Neural progenitor cell (in vitro differentiated cells): Measurements from ENCODE around the gene MAPK10. TPM values are rescaled to one million over a fixed set of nuclear protein-coding genes. Genes with fewer than 3 reads are reported as not detected.

Experiments
- DNase-seq: peaks from one replicate; pipeline ENCODE4 v3.0.0-alpha.2; 2016; ENCODE audit warnings: low spot score
- H2AFZ ChIP-seq: fragments of 200-600 bp; sonication (generic); replicated peaks from 2 replicates; pipeline ENCODE4 v1.6.1; 2016; ENCODE audit warnings: antibody characterized with exemption
- H3F3A ChIP-seq: fragments of 200-600 bp; sonication (generic); 2 replicates; pipeline ENCODE4 v1.6.1; 2016; ENCODE audit warnings: antibody characterized with exemption, low read depth
- H3K27ac ChIP-seq: fragments of 200-600 bp; sonication (generic); 2 replicates; pipeline ENCODE4 v1.5.1; 2016; ENCODE audit warnings: mild to moderate bottlenecking
- H3K27me3 ChIP-seq: fragments of 200-600 bp; sonication (generic); 2 replicates; pipeline ENCODE4 v1.6.1; 2016; ENCODE audit warnings: mild to moderate bottlenecking, moderate library complexity
- H3K36me3 ChIP-seq: fragments of 200-600 bp; sonication (generic); 2 replicates; pipeline ENCODE4 v1.5.1; 2016
- H3K4me1 ChIP-seq: fragments of 200-600 bp; sonication (generic); 2 replicates; pipeline ENCODE4 v1.6.1; 2016; ENCODE audit warnings: mixed run types
- H3K4me2 ChIP-seq: fragments of 200-600 bp; sonication (generic); 2 replicates; pipeline ENCODE4 v1.6.1; 2016
- H3K4me3 ChIP-seq: fragments of 200-600 bp; sonication (generic); 2 replicates; pipeline ENCODE4 v1.5.1; 2016
- H3K79me2 ChIP-seq: fragments of 200-600 bp; sonication (generic); 2 replicates; pipeline ENCODE4 v1.6.1; 2016; ENCODE audit warnings: low read depth
- H3K9ac ChIP-seq: fragments of 200-600 bp; sonication (generic); 2 replicates; pipeline ENCODE4 v1.6.1; 2016
- H3K9me3 ChIP-seq: fragments of 200-600 bp; sonication (generic); 2 replicates; pipeline ENCODE4 v1.5.1; 2016; ENCODE audit warnings: low read depth
- H4K20me1 ChIP-seq: fragments of 200-600 bp; sonication (generic); 2 replicates; pipeline ENCODE4 v1.6.1; 2016; ENCODE audit warnings: low read depth
- H3K27ac Mint-ChIP-seq: 3 replicates; pipeline ENCODE4 v1.8.0; 2021; ENCODE audit warnings: mixed read lengths
- H3K27me3 Mint-ChIP-seq: 2 replicates; pipeline ENCODE4 v1.8.0; 2022; ENCODE audit warnings: low read depth, mild to moderate bottlenecking, inconsistent platforms, moderate library complexity, mixed read lengths; ENCODE audit not compliant: insufficient read depth
- H3K36me3 Mint-ChIP-seq: 3 replicates; pipeline ENCODE4 v1.8.0; 2021; ENCODE audit warnings: mixed read lengths
- H3K4me1 Mint-ChIP-seq: 3 replicates; pipeline ENCODE4 v1.8.0; 2021; ENCODE audit warnings: mixed read lengths
- H3K4me3 Mint-ChIP-seq: 3 replicates; pipeline ENCODE4 v1.8.0; 2021; ENCODE audit warnings: mild to moderate bottlenecking, moderate library complexity, mixed read lengths
- H3K9me3 Mint-ChIP-seq: 3 replicates; pipeline ENCODE4 v1.8.0; 2020; ENCODE audit warnings: mixed read lengths
- EZH2 ChIP-seq: fragments of 200-600 bp; sonication (generic); IDR thresholded peaks from 2 replicates; pipeline ENCODE4 v1.6.1; 2017; ENCODE audit warnings: antibody characterized with exemption, mild to moderate bottlenecking, moderate library complexity
- EZH2phosphoT487 ChIP-seq: fragments of 200-600 bp; sonication (generic); IDR thresholded peaks from 2 replicates; pipeline ENCODE4 v1.6.1; 2017; ENCODE audit warnings: antibody characterized with exemption
- total RNA-seq: library from RNA; depleted of rRNA; stranded (reverse); fragments of >200 nt; gene quantifications from 2 replicates; pipeline ENCODE4 v1.2.3, GENCODE V29; 2015; ENCODE audit warnings: low replicate concordance
- TF ChIP-seq, protein P1 (sequence below): fragments of 200-600 bp; sonication (generic); IDR thresholded peaks from 2 replicates; pipeline ENCODE4 v1.5.1; 2017; ENCODE audit warnings: antibody characterized with exemption, mild to moderate bottlenecking

Gene MAPK10
- total RNA-seq, 1 donor from 2014 or later: 383 TPM

DNA sequence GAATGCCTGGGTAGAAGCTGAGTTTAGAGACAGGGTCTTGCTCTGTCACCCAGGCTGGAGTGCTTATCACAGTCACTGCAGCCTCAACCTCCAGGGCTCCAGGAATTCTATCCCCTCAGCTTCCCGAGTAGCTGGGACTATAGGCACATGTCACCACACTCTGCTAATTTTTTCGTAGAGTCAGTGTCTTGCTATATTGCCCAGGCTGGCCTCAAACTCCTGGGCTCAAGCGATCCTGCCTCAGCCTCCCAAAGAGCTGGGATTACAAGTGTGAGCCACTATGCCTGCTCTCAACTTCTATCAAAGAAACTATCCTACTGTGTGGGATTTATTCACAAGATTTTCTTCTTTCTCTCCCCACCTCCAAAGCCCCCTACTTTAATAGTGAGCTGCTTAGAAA lies 15.7 kb downstream of the MAPK10 start:
- no peak overlapping the region for H3K9ac ChIP-seq
- H3K9me3 ChIP-seq: no peaks in the 10 kb centered on the region
- H3K79me2 ChIP-seq: peaks cover 100% of the 10 kb centered on the region
- no peak overlapping the region for H3K27ac ChIP-seq
- peaks cover 18% of the 10 kb centered on the region for H3F3A ChIP-seq
- TF ChIP-seq, protein P1, sequence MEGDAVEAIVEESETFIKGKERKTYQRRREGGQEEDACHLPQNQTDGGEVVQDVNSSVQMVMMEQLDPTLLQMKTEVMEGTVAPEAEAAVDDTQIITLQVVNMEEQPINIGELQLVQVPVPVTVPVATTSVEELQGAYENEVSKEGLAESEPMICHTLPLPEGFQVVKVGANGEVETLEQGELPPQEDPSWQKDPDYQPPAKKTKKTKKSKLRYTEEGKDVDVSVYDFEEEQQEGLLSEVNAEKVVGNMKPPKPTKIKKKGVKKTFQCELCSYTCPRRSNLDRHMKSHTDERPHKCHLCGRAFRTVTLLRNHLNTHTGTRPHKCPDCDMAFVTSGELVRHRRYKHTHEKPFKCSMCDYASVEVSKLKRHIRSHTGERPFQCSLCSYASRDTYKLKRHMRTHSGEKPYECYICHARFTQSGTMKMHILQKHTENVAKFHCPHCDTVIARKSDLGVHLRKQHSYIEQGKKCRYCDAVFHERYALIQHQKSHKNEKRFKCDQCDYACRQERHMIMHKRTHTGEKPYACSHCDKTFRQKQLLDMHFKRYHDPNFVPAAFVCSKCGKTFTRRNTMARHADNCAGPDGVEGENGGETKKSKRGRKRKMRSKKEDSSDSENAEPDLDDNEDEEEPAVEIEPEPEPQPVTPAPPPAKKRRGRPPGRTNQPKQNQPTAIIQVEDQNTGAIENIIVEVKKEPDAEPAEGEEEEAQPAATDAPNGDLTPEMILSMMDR: no peak
- no peak for TF ChIP-seq EZH2phosphoT487
- TF ChIP-seq EZH2: no peak
- peaks cover 57% of the 10 kb centered on the region for H3K36me3 Mint-ChIP-seq
- H3K4me3 Mint-ChIP-seq: no peak overlapping the region
- H3K27me3 Mint-ChIP-seq: no peaks in the 10 kb centered on the region
- H3K36me3 ChIP-seq: peaks cover 7% of the 10 kb centered on the region
- H3K27ac Mint-ChIP-seq: no peak overlapping the region
- no peak for DNase-seq
- H4K20me1 ChIP-seq: peaks cover 28% of the 10 kb centered on the region
- H3K4me3 ChIP-seq: no peak overlapping the region
- peaks cover 9% of the 10 kb centered on the region for H3K9me3 Mint-ChIP-seq
- no peaks in the 10 kb centered on the region for H3K27me3 ChIP-seq
- H3K4me1 Mint-ChIP-seq: peaks cover 2% of the 10 kb centered on the region
- no peak overlapping the region for H2AFZ ChIP-seq
- peaks cover 43% of the 10 kb centered on the region for H3K4me1 ChIP-seq
- H3K4me2 ChIP-seq: no peak overlapping the region

DNA sequence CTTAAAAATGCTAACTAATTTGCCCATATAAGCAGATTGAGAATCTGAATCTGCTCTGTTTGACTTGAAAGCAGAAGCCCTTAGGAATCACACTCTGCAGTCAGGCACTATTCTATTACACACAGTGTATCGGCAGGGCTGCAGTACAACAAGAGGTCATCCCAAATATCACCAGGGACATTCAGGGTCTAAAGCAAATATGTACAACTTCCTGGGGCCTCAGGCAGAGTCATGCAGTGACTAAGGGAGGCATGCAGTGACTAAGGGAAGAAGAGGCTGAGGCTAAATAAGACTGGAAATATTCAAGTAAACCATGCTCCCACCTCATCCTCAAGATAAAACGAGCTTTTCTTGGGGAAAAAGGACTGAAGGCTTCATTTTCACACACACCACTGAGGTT lies 20.9 kb downstream of the MAPK10 start:
- no peak overlapping the region for H3K4me3 ChIP-seq
- peaks cover 17% of the 10 kb centered on the region for H3K9me3 Mint-ChIP-seq
- H3K79me2 ChIP-seq: peaks cover 95% of the 10 kb centered on the region
- H3K27me3 ChIP-seq: no peaks in the 10 kb centered on the region
- peaks cover 16% of the 10 kb centered on the region for H3K36me3 ChIP-seq
- H3K4me1 Mint-ChIP-seq: peaks cover 2% of the 10 kb centered on the region
- H3K9ac ChIP-seq: no peak overlapping the region
- H2AFZ ChIP-seq: no peak overlapping the region
- H3K36me3 Mint-ChIP-seq: peaks cover 58% of the 10 kb centered on the region
- TF ChIP-seq EZH2phosphoT487: no peak
- TF ChIP-seq, protein P1: no peak
- no peak for TF ChIP-seq EZH2
- H3K27me3 Mint-ChIP-seq: peaks cover 5% of the 10 kb centered on the region
- H3K27ac ChIP-seq: no peak overlapping the region
- no peaks in the 10 kb centered on the region for H3K9me3 ChIP-seq
- no peak overlapping the region for H3K4me3 Mint-ChIP-seq
- H4K20me1 ChIP-seq: peaks cover 1% of the 10 kb centered on the region
- H3K27ac Mint-ChIP-seq: no peak overlapping the region
- H3F3A ChIP-seq: no peaks in the 10 kb centered on the region
- DNase-seq: no peak
- peaks cover 10% of the 10 kb centered on the region for H3K4me1 ChIP-seq
- no peak overlapping the region for H3K4me2 ChIP-seq

DNA sequence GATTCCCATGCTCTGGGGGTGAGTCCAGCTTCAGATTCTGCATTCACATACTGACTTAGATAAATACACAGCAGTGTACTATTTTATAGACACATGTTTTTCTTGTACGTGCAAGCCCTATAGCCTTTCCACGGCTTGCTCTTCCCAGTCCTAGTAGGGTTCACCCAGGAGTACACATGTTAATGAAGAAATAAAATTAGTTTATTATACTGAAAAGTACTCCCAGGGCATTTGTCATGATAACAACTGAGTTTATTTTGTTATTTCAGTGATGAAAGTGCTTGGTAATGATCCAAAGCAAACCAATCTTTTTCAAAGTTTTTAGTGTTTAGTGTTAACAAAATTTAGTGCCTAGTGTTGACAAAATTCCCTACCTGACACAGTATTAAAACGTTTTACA lies 21.3 kb downstream of the MAPK10 start:
- peaks cover 57% of the 10 kb centered on the region for H3K36me3 Mint-ChIP-seq
- H3K27ac Mint-ChIP-seq: no peak overlapping the region
- H3K4me1 ChIP-seq: peaks cover 7% of the 10 kb centered on the region
- H3K4me2 ChIP-seq: no peak overlapping the region
- peaks cover 2% of the 10 kb centered on the region for H3K4me1 Mint-ChIP-seq
- no peak overlapping the region for H3K9ac ChIP-seq
- H3K36me3 ChIP-seq: peaks cover 16% of the 10 kb centered on the region
- H3F3A ChIP-seq: no peaks in the 10 kb centered on the region
- H3K27me3 ChIP-seq: no peaks in the 10 kb centered on the region
- peaks cover 95% of the 10 kb centered on the region for H3K79me2 ChIP-seq
- H4K20me1 ChIP-seq: no peaks in the 10 kb centered on the region
- no peak overlapping the region for H3K4me3 ChIP-seq
- TF ChIP-seq EZH2: no peak
- no peak for TF ChIP-seq EZH2phosphoT487
- TF ChIP-seq, protein P1: no peak
- H3K9me3 ChIP-seq: no peaks in the 10 kb centered on the region
- no peak overlapping the region for H3K27ac ChIP-seq
- H3K9me3 Mint-ChIP-seq: peaks cover 17% of the 10 kb centered on the region
- no peak for DNase-seq
- H2AFZ ChIP-seq: no peak overlapping the region
- peaks cover 5% of the 10 kb centered on the region for H3K27me3 Mint-ChIP-seq
- H3K4me3 Mint-ChIP-seq: no peak overlapping the region
